MM.1S (cell line): ENCODE data around the gene GPBP1L1.
"Not testable (repeated sequence)": the region's sequence is repeated elsewhere in the genome, so short reads cannot be mapped to it uniquely, and the experiment has no call there.

Experiments used
- DNase-seq: peaks from one replicate; pipeline ENCODE4 v3.0.0-alpha.2; 2015
- H2AFZ ChIP-seq: fragments of 300-600 bp; sonication (generic); 2 replicates; pipeline ENCODE4 v1.6.0; 2016; ENCODE audit warnings: antibody characterized with exemption, low read length
- H3F3A ChIP-seq: fragments of 300-600 bp; sonication (generic); 2 replicates; pipeline ENCODE4 v1.6.1; 2016; ENCODE audit warnings: mild to moderate bottlenecking, antibody characterized with exemption, low read length, moderate library complexity, mixed read lengths; ENCODE audit not compliant: insufficient read depth
- H3K27ac ChIP-seq: fragments of 300-600 bp; sonication (generic); 2 replicates; pipeline ENCODE4 v1.5.1; 2016; ENCODE audit warnings: mild to moderate bottlenecking, low read length
- H3K27me3 ChIP-seq: fragments of 300-600 bp; sonication (generic); replicated peaks from 2 replicates; pipeline ENCODE4 v1.6.0; 2016; ENCODE audit warnings: low read length; ENCODE audit not compliant: insufficient read depth
- H3K36me3 ChIP-seq: fragments of 300-600 bp; sonication (generic); replicated peaks from 2 replicates; pipeline ENCODE4 v1.6.1; 2016; ENCODE audit warnings: mild to moderate bottlenecking, low read length, mixed read lengths; ENCODE audit not compliant: insufficient read depth
- H3K4me1 ChIP-seq: fragments of 300-600 bp; sonication (generic); 2 replicates; pipeline ENCODE4 v1.6.1; 2016; ENCODE audit warnings: low read length, mixed read lengths
- H3K4me2 ChIP-seq: fragments of 300-600 bp; sonication (generic); 2 replicates; pipeline ENCODE4 v1.6.0; 2016; ENCODE audit warnings: low read depth, low read length
- H3K4me3 ChIP-seq: fragments of 300-600 bp; sonication (generic); 2 replicates; pipeline ENCODE4 v1.5.1; 2016; ENCODE audit warnings: low read length, mixed read lengths
- H3K79me2 ChIP-seq: fragments of 300-600 bp; sonication (generic); 2 replicates; pipeline ENCODE4 v1.6.1; 2016; ENCODE audit warnings: mixed run types, low read length, mixed read lengths
- H3K9ac ChIP-seq: fragments of 300-600 bp; sonication (generic); 2 replicates; pipeline ENCODE4 v1.6.1; 2016; ENCODE audit warnings: low read length, mixed read lengths
- H3K9me2 ChIP-seq: fragments of 300-600 bp; sonication (generic); replicated peaks from 2 replicates; pipeline ENCODE4 v1.6.1; 2016; ENCODE audit warnings: mild to moderate bottlenecking, low read length, mixed read lengths; ENCODE audit not compliant: insufficient read depth
- H3K9me3 ChIP-seq: fragments of 300-600 bp; sonication (generic); replicated peaks from 2 replicates; pipeline ENCODE4 v1.6.1; 2016; ENCODE audit warnings: mild to moderate bottlenecking, low read length, mixed read lengths; ENCODE audit not compliant: insufficient read depth
- H4K20me1 ChIP-seq: fragments of 300-600 bp; sonication (generic); 2 replicates; pipeline ENCODE4 v1.6.1; 2016; ENCODE audit warnings: mild to moderate bottlenecking, low read length, moderate library complexity, mixed read lengths; ENCODE audit not compliant: insufficient read depth
- CTCF ChIP-seq: fragments of 300-600 bp; sonication (generic); IDR thresholded peaks from 2 replicates; pipeline ENCODE4 v1.5.1; 2016; ENCODE audit warnings: antibody characterized with exemption, low read length, mixed read lengths
- EZH2 ChIP-seq: fragments of 300-600 bp; sonication (generic); optimal IDR thresholded peaks from 2 replicates; pipeline ENCODE3; 2017; ENCODE audit warnings: low read depth, mild to moderate bottlenecking, antibody characterized with exemption, low read length, mixed read lengths
- EZH2phosphoT487 ChIP-seq: fragments of 300-600 bp; sonication (generic); IDR thresholded peaks from 2 replicates; pipeline ENCODE4 v1.6.1; 2018; ENCODE audit warnings: antibody characterized with exemption, low read length

GPBP1L1 gene

GRCh38 chr1:45704637-45705036 is 18.3 kb upstream of the GPBP1L1 start:
- Histone ChIP-seq H3K36me3 (no peaks in the 10 kb centered on the region), H3K79me2 (no peaks in the 10 kb centered on the region), H3K9ac (no peak overlapping the region), H3F3A (no peaks in the 10 kb centered on the region), H3K9me2 (no peaks in the 10 kb centered on the region), H3K4me3 (no peak overlapping the region), H2AFZ (no peak overlapping the region), H3K4me2 (no peak overlapping the region), H3K27ac (no peak overlapping the region), H3K27me3 (no peaks in the 10 kb centered on the region), H3K9me3 (no peaks in the 10 kb centered on the region), H4K20me1 (no peaks in the 10 kb centered on the region), H3K4me1 (no peaks in the 10 kb centered on the region)
- TF ChIP-seq EZH2 = no peak
- no peak for TF ChIP-seq EZH2phosphoT487
- TF ChIP-seq CTCF = no peak
- no peak for DNase-seq

- no peak overlapping the region for H3K4me3 ChIP-seq
- H3K36me3 ChIP-seq = no peaks in the 10 kb centered on the region
- H3K4me1 ChIP-seq = no peaks in the 10 kb centered on the region
- DNase-seq = no peak
- H3K4me2 ChIP-seq = no peak overlapping the region
- no peak overlapping the region for H3K9ac ChIP-seq
- no peaks in the 10 kb centered on the region for H3K9me2 ChIP-seq
- peaks cover 5% of the 10 kb centered on the region; the same call in 1 of the 2 replicates for H3F3A ChIP-seq
- no peaks in the 10 kb centered on the region for H4K20me1 ChIP-seq
- H3K27me3 ChIP-seq = no peaks in the 10 kb centered on the region
- no peak overlapping the region for H2AFZ ChIP-seq
- no peak overlapping the region for H3K27ac ChIP-seq
- TF ChIP-seq EZH2 = no peak
- no peak for TF ChIP-seq CTCF
- no peak for TF ChIP-seq EZH2phosphoT487
- no peaks in the 10 kb centered on the region for H3K9me3 ChIP-seq
- H3K79me2 ChIP-seq = peaks cover 26% of the 10 kb centered on the region
Measured at GRCh38 chr1:45694823-45695222, 8.5 kb upstream of the GPBP1L1 start.

- DNase-seq, H3K27me3 ChIP-seq, H3K9me3 ChIP-seq, H4K20me1 ChIP-seq, H3K4me3 ChIP-seq, H3K9ac ChIP-seq, H3K36me3 ChIP-seq, H3K4me1 ChIP-seq, H3F3A ChIP-seq, H3K27ac ChIP-seq, H2AFZ ChIP-seq, H3K4me2 ChIP-seq, H3K9me2 ChIP-seq: not testable (repeated sequence)
- peaks cover 36% of the 10 kb centered on the region for H3K79me2 ChIP-seq
Measured at GRCh38 chr1:45693811-45694210, 7.5 kb upstream of the GPBP1L1 start.

GRCh38 chr1:45687754-45688740 is 1.7 kb upstream of the GPBP1L1 start, which contains the start of gene TMEM69:
TSS of gene TMEM69 (plus strand) at chr1:45688181. CDS start at chr1:45691069, 2,888 bp downstream.
- H3F3A ChIP-seq = peaks cover 13% of the 10 kb centered on the region
- peak within 1 kb of the TSS; percentile 91 for H3K27ac ChIP-seq
- H3K9me2 ChIP-seq = no peaks in the 10 kb centered on the region
- no peaks in the 10 kb centered on the region for H3K9me3 ChIP-seq
- H3K4me3 ChIP-seq = peak within 1 kb of the TSS; percentile 99
- no peak for TF ChIP-seq EZH2phosphoT487
- no peak; the same call in 1 of the 2 replicates for TF ChIP-seq CTCF
- no peak for TF ChIP-seq EZH2
- no peaks in the 10 kb centered on the region for H3K27me3 ChIP-seq
- peak; percentile 84 for DNase-seq
- H3K36me3 ChIP-seq = no peaks in the 10 kb centered on the region
- H3K9ac ChIP-seq = peak within 1 kb of the TSS; percentile 85
- H3K4me2 ChIP-seq = peak within 1 kb of the TSS; percentile 91
- H2AFZ ChIP-seq = peak within 1 kb of the TSS; percentile 89
- H3K79me2 ChIP-seq = peaks cover 78% of the 10 kb centered on the region
- H3K4me1 ChIP-seq = no peaks in the 10 kb centered on the region
- no peaks in the 10 kb centered on the region for H4K20me1 ChIP-seq
